Tibial nerve (tissue), 4 donors: ENCODE measurements around the gene NRXN2. TPM values are rescaled to one million over a fixed set of nuclear protein-coding genes. Genes with fewer than 3 reads are reported as not detected.

ENCODE experiments used
- DNase-seq, 2 donors: peaks; one replicate each; pipeline ENCODE4 v3.0.0-alpha.2; 2019; ENCODE audit warnings: low spot score in 2 of 2
- H3K27ac ChIP-seq, 4 donors: fragments of 200-600 bp; sonication (generic) in 3 of 4; one replicate each; pipeline ENCODE4 v1.5.1; 2017 to 2019; ENCODE audit warnings: mild to moderate bottlenecking in 1 of 4
- H3K27me3 ChIP-seq, 2 donors: fragments of 200-600 bp; sonication (generic) in 1 of 2; one replicate each; pipeline versions ENCODE4 v1.5.1 to v1.6.0; 2017 to 2019
- H3K36me3 ChIP-seq, 3 donors: fragments of 200-600 bp; sonication (generic); one replicate each; pipeline ENCODE4 v1.5.1; 2018 to 2019
- H3K4me1 ChIP-seq, 4 donors: fragments of 200-600 bp; sonication (generic) in 3 of 4; one replicate each; pipeline ENCODE4 v1.5.1; 2017 to 2019
- H3K4me3 ChIP-seq, 4 donors: fragments of 200-600 bp; sonication (generic) in 3 of 4; one replicate each; pipeline ENCODE4 v1.5.1; 2017 to 2019; ENCODE audit warnings: mild to moderate bottlenecking in 1 of 4, moderate library complexity in 1 of 4
- H3K9me3 ChIP-seq, 4 donors: fragments of 200-600 bp; sonication (generic) in 3 of 4; one replicate each; pipeline ENCODE4 v1.5.1; 2017 to 2019
- EP300 ChIP-seq, 2 donors: sonication (generic); formaldehyde crosslinking; IDR thresholded peaks; one replicate each; pipeline ENCODE4 v1.6.1; 2017; ENCODE audit warnings: antibody characterized with exemption in 2 of 2, mild to moderate bottlenecking in 1 of 2
- POLR2A ChIP-seq, 2 donors: fragments of 450-650 bp; IDR thresholded peaks; one replicate each; pipeline ENCODE4 v1.6.1; 2017; ENCODE audit warnings: antibody characterized with exemption in 2 of 2, mild to moderate bottlenecking in 2 of 2, moderate library complexity in 2 of 2
- WGBS, 2 donors: methylation state at CpG; one replicate each; pipeline ENCODE4 v1.1.5; 2018; 5-methylcytosine and 5-hydroxymethylcytosine counted together
- total RNA-seq, 4 donors: library from RNA; depleted of rRNA; stranded (reverse); fragments of >200 nt; gene quantifications; one replicate each; pipeline ENCODE4 v1.1.0, GENCODE V29; 2016
- TF ChIP-seq, protein P1 (sequence below), 5 experiments: fragments of 200-600 bp in 3 of 5; fragments of 450-650 bp in 2 of 5; sonication (generic) in 3 of 5; IDR thresholded peaks; one replicate each; pipeline ENCODE4 v1.5.1; 2016 to 2019; ENCODE audit warnings: antibody characterized with exemption in 5 of 5, mild to moderate bottlenecking in 3 of 5, moderate library complexity in 2 of 5

The NRXN2 gene
- total RNA-seq, 4 donors from 2014 or later, result 1.7 to 25.5 (median 8.7) TPM

GRCh38 chr11:64638829-64639228, 84.2 kb downstream of the NRXN2 start:
- no peaks in the 10 kb centered on the region for H3K9me3 ChIP-seq

GRCh38 chr11:64638018-64638665, 84.9 kb downstream of the NRXN2 start:
- no peak for TF ChIP-seq POLR2A (IDR thresholded peaks at IDR 0.05)
- TF ChIP-seq, protein P1, sequence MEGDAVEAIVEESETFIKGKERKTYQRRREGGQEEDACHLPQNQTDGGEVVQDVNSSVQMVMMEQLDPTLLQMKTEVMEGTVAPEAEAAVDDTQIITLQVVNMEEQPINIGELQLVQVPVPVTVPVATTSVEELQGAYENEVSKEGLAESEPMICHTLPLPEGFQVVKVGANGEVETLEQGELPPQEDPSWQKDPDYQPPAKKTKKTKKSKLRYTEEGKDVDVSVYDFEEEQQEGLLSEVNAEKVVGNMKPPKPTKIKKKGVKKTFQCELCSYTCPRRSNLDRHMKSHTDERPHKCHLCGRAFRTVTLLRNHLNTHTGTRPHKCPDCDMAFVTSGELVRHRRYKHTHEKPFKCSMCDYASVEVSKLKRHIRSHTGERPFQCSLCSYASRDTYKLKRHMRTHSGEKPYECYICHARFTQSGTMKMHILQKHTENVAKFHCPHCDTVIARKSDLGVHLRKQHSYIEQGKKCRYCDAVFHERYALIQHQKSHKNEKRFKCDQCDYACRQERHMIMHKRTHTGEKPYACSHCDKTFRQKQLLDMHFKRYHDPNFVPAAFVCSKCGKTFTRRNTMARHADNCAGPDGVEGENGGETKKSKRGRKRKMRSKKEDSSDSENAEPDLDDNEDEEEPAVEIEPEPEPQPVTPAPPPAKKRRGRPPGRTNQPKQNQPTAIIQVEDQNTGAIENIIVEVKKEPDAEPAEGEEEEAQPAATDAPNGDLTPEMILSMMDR (IDR thresholded peaks at IDR 0.05), result no peak
- peaks cover 0 to 69% of the 10 kb centered on the region in 2 donors for H3K27me3 ChIP-seq
- H3K4me1 ChIP-seq, result peaks cover 0 to 18% (median 0%) of the 10 kb centered on the region in 4 donors
- H3K9me3 ChIP-seq, result no peaks in the 10 kb centered on the region
- DNase-seq, result no peak
- H3K36me3 ChIP-seq, result no peaks in the 10 kb centered on the region
- H3K27ac ChIP-seq, result no peak overlapping the region
- H3K4me3 ChIP-seq, result no peak overlapping the region
- WGBS, 2 donors, result 10 to 24% methylated on average over 31 to 37 of the region's 37 CpGs

More at GRCh38 chr11:64638829-64639228, 84.2 kb downstream of the NRXN2 start:
- Histone ChIP-seq H3K27ac (no peak overlapping the region), H3K4me3 (no peak overlapping the region), H3K36me3 (no peaks in the 10 kb centered on the region), H3K27me3 (peaks cover 0 to 76% of the 10 kb centered on the region in 2 donors), H3K4me1 (peaks cover 0 to 24% (median 2%) of the 10 kb centered on the region in 4 donors)
- no peak for DNase-seq
- no peak for TF ChIP-seq EP300 (IDR thresholded peaks at IDR 0.05)
- TF ChIP-seq, protein P1 (IDR thresholded peaks at IDR 0.05), result no peak
- TF ChIP-seq POLR2A (IDR thresholded peaks at IDR 0.05), result no peak
- WGBS, 2 donors, result 93 to 96% methylated on average over 2 of the region's 2 CpGs

DNA sequence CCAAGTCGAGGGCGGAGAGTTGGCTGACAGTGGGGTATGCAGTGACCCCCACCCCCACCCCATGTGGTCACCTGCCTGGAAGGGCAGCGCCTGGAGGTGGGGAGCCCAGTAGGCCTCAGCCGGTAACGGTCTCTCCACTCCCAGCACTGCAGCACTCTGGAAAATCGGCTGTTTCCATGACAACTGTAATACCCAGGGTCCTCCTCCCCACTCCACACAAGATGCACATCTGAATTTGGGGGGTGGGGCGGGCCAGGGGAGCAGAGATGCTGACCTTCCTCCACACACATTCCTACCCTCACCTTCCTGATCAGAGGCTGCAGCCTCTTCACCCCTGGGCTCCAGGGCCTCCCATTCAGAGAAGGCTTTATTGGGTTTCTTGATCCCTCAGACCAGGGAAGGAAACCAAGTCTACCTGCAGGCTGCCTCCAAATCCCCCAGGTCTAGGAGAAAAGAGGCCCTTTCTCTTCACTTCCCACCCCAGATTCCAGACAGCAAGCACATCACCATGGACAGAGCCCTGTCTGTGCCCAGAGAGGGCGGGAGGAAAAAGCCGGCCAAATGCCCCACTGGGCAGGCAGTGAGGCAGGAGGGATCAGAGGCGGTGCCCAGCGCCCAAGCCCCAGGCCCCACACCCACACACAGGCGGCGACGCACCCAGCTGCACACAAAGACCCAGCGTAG, 85.5 kb downstream of the NRXN2 start:
- H3K27me3 ChIP-seq, result peaks cover 0 to 63% of the 10 kb centered on the region in 2 donors
- no peak overlapping the region for H3K27ac ChIP-seq
- no peaks in the 10 kb centered on the region for H3K9me3 ChIP-seq
- 34 to 42% methylated on average over 12 to 15 of the region's 15 CpGs for WGBS, 2 donors
- no peaks in the 10 kb centered on the region for H3K36me3 ChIP-seq
- H3K4me3 ChIP-seq, result no peak overlapping the region
- H3K4me1 ChIP-seq, result peaks cover 0 to 12% (median 0%) of the 10 kb centered on the region in 4 donors
- no peak for DNase-seq
- TF ChIP-seq POLR2A (IDR thresholded peaks at IDR 0.05), result no peak
- no peak for TF ChIP-seq EP300 (IDR thresholded peaks at IDR 0.05)

- 81 to 83% methylated on average over 7 of the region's 7 CpGs for WGBS, 2 donors
- no peak for TF ChIP-seq EP300 (IDR thresholded peaks at IDR 0.05)
- no peak for TF ChIP-seq POLR2A (IDR thresholded peaks at IDR 0.05)
- TF ChIP-seq, protein P1 (IDR thresholded peaks at IDR 0.05), result no peak
- Histone ChIP-seq H3K4me3 (no peak overlapping the region), H3K9me3 (no peaks in the 10 kb centered on the region), H3K27me3 (peaks cover 0 to 24% of the 10 kb centered on the region in 2 donors), H3K36me3 (no peaks in the 10 kb centered on the region), H3K4me1 (peaks cover 0 to 8% (median 0%) of the 10 kb centered on the region in 4 donors), H3K27ac (no peak overlapping the region)
- DNase-seq, result no peak
Observed at GRCh38 chr11:64633555-64634159, 89.3 kb downstream of the NRXN2 start.

- H3K27ac ChIP-seq, result no peak overlapping the region
- no peak for TF ChIP-seq EP300 (IDR thresholded peaks at IDR 0.05)
- no peak for TF ChIP-seq POLR2A (IDR thresholded peaks at IDR 0.05)
- TF ChIP-seq, protein P1 (IDR thresholded peaks at IDR 0.05), result no peak
- H3K4me3 ChIP-seq, result no peak overlapping the region
- H3K9me3 ChIP-seq, result no peaks in the 10 kb centered on the region
- 84 to 87% methylated on average over 10 of the region's 10 CpGs for WGBS, 2 donors
- DNase-seq, result no peak
- H3K27me3 ChIP-seq, result peaks cover 0 to 14% of the 10 kb centered on the region in 2 donors
- no peaks in the 10 kb centered on the region for H3K36me3 ChIP-seq
- peaks cover 0 to under 1% (median 0%) of the 10 kb centered on the region in 4 donors for H3K4me1 ChIP-seq
Observed at GRCh38 chr11:64632654-64633053, 90.3 kb downstream of the NRXN2 start.
